GM12892 (cell line): ENCODE data around the gene PFKFB3.

Source experiments
- POLR2A ChIP-seq: IDR thresholded peaks from 2 replicates; pipeline ENCODE4 v1.6.1; 2011; ENCODE audit warnings: low read depth, low read length, control low read depth
- TAF1 ChIP-seq: IDR thresholded peaks from 2 replicates; pipeline ENCODE4 v1.6.1; 2011; ENCODE audit warnings: low read depth, mild to moderate bottlenecking, control low read depth, low read length, borderline replicate concordance

GRCh38 chr10:6221192-6221940, 18.6 kb downstream of the PFKFB3 start:
- TF ChIP-seq TAF1 (no peak), POLR2A (no peak)
